Measurements from ENCODE around the gene CCDC141. TPM values are rescaled to one million over a fixed set of nuclear protein-coding genes. Genes with fewer than 3 reads are reported as not detected.

The CCDC141 gene
- total RNA-seq, 2 donors from 2014 or later, result 0.42 to 1.0 TPM

DNA sequence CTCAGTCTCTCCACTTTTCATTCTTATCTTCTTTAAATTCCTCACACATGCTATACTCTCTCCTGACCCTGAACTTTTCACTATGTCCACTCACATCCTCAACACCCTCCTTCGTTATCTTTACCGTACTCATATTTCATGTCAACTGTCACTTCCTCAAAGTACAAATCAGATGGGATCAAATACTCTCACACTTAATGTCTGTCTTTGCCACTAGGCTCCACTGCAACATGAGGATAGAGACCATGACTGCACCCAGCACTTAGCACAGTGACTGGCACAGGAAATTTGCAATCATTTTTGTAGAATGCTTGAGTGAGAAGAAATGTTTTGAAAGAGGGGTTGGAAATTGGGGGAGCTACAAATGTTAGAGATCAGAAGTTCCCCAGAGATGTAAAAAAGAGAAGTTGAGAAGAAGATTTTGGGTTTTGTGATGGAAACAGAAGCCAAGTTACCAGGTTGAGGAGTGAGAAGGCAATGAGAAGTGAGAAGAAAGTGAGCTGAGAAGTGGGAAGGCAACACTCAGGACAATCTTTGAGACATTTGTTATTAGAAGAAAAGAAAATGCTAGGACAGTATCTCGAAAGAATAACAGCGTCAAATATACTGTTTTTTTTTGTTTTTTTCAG, 87.0 kb downstream of the CCDC141 start:
- no peak overlapping the region for H3K9ac ChIP-seq (ENCODE audit: low read depth in 2 of 2, low read length in 2 of 2)
- no peak for TF ChIP-seq CTCF (IDR thresholded peaks at IDR 0.05)
- no peaks in the 10 kb centered on the region for H3K9me3 ChIP-seq
- no peaks in the 10 kb centered on the region for H3K4me1 ChIP-seq
- H3K27ac ChIP-seq, result no peak overlapping the region
- no peak overlapping the region for H3K4me3 ChIP-seq
- no peaks in the 10 kb centered on the region for H3K27me3 ChIP-seq
- DNase-seq, result no peak
- no peaks in the 10 kb centered on the region for H3K36me3 ChIP-seq
- intact Hi-C loops (cut with DNase I), result no loop called here

DNA sequence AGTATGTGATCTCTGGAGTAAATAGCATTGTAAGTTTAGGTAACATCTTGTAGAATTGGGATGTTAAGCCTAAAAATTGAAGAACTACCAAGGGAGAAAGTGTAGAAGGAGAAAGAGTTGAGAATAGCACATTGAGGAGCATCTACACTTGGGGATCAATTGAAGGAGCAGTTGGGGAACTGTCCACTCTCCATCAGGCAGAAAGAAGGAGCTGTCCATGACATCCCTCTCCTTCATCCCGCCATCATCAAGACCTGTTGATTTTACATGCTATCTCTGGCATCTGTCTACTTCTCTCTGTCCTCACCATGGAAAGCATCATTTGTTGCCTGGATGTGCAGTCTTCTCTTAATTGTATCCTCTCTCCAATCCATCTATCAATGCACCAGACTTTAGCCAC, 87.8 kb downstream of the CCDC141 start:
- TF ChIP-seq CTCF (IDR thresholded peaks at IDR 0.05), result no peak
- no peaks in the 10 kb centered on the region for H3K36me3 ChIP-seq
- H3K9ac ChIP-seq (ENCODE audit: low read depth in 2 of 2, low read length in 2 of 2), result no peak overlapping the region
- intact Hi-C loops (cut with DNase I), result no loop called here
- no peak for DNase-seq
- no peaks in the 10 kb centered on the region for H3K9me3 ChIP-seq
- no peak overlapping the region for H3K27ac ChIP-seq
- H3K27me3 ChIP-seq, result no peaks in the 10 kb centered on the region
- H3K4me1 ChIP-seq, result no peaks in the 10 kb centered on the region
- no peak overlapping the region for H3K4me3 ChIP-seq

GRCh38 chr2:178954049-178954448, 95.9 kb downstream of the CCDC141 start:
- Histone ChIP-seq H3K27ac (no peak overlapping the region), H3K36me3 (no peaks in the 10 kb centered on the region), H3K4me3 (no peak overlapping the region), H3K9ac (ENCODE audit: low read depth in 2 of 2, low read length in 2 of 2) (no peak overlapping the region), H3K9me3 (no peaks in the 10 kb centered on the region), H3K4me1 (no peaks in the 10 kb centered on the region), H3K27me3 (no peaks in the 10 kb centered on the region)
- TF ChIP-seq CTCF (IDR thresholded peaks at IDR 0.05), result no peak
- DNase-seq, result no peak
- intact Hi-C loops (cut with DNase I), result no loop called here

DNA sequence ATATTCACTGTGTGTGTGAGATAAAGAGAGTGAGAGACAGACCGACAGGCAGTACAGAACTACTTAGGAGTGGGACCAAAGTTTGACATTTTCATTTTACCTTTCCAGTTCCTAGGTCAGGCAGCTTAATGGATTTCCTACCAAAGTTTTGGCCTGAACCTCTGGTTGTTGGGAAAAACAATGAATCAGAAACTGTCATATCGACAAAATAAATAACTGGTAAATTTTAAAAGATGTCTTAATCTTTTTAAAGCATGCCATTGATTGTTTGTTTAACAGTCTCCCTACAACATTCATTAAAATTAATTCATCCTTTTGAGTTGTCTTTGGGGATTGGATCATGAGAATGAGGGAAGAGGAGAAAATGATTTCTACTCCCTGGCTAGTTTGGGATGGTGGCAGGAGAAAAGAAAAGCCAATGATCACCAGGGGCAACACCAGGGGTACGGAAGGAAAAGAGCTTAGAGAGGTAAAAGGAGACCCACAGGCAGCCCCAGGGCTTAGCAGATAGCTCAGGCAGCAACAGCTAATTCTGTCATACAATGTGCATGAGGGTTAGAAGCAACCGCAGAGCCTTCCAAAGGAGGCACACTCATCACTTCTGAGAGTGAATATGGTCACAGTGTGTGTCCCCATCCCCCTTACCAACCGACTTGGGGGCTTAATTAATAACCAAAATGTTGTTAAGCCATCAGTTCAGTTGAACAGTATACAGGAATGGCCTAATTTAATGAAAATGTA, 98.5 kb downstream of the CCDC141 start:
- Histone ChIP-seq H3K4me1 (no peaks in the 10 kb centered on the region), H3K9me3 (no peaks in the 10 kb centered on the region), H3K27me3 (no peaks in the 10 kb centered on the region), H3K4me3 (no peak overlapping the region), H3K36me3 (no peaks in the 10 kb centered on the region), H3K9ac (ENCODE audit: low read depth in 2 of 2, low read length in 2 of 2) (no peak overlapping the region), H3K27ac (no peak overlapping the region)
- intact Hi-C loops (cut with DNase I), result no loop called here
- DNase-seq, result no peak
- no peak for TF ChIP-seq CTCF (IDR thresholded peaks at IDR 0.05)

- DNase-seq, result no peak
Measured at GRCh38 chr2:178949584-178949983, 100.4 kb downstream of the CCDC141 start.

More at GRCh38 chr2:178949584-178949983, 100.4 kb downstream of the CCDC141 start:
- Histone ChIP-seq H3K9ac (ENCODE audit: low read depth in 2 of 2, low read length in 2 of 2) (no peak overlapping the region), H3K9me3 (no peaks in the 10 kb centered on the region), H3K4me1 (no peaks in the 10 kb centered on the region), H3K36me3 (no peaks in the 10 kb centered on the region), H3K4me3 (no peak overlapping the region), H3K27me3 (no peaks in the 10 kb centered on the region), H3K27ac (no peak overlapping the region)
- intact Hi-C loops (cut with DNase I), result no loop called here
- no peak for TF ChIP-seq CTCF (IDR thresholded peaks at IDR 0.05)
